ENCODE data around the gene BPIFB6.

GRCh38 chr20:33005132-33005566, 26.3 kb upstream of the BPIFB6 start:
- TF ChIP-seq POLR2A (IDR thresholded peaks at IDR 0.05): no peak
- peak in 8 of 11 experiments; percentile 22 to 65 (median 46) for TF ChIP-seq CTCF (IDR thresholded peaks at IDR 0.05 in 8 of 11, conservative IDR thresholded peaks at IDR 0.05 in 3 of 11)
